Neural cell (in vitro differentiated cells): ENCODE data around the gene MEX3D. TPM values are rescaled to one million over a fixed set of nuclear protein-coding genes. Genes with fewer than 3 reads are reported as not detected.

Experiments used
- H2AFZ ChIP-seq: fragments of 200-600, 300-800 bp; sonication (generic), shearing (Covaris generic); 2 replicates; pipeline ENCODE4 v1.6.0; 2014; ENCODE audit warnings: low read depth, mild to moderate bottlenecking, antibody characterized with exemption, low read length, moderate library complexity
- H3F3A ChIP-seq: fragments of 200-600 bp; shearing (Covaris generic); 2 replicates; pipeline ENCODE4 v1.6.1; 2016; ENCODE audit warnings: mild to moderate bottlenecking, moderate library complexity, mixed read lengths, antibody characterized with exemption, low read length; ENCODE audit not compliant: insufficient read depth, poor library complexity, severe bottlenecking
- H3K27ac ChIP-seq: fragments of 200-600, 300-800 bp; sonication (generic), shearing (Covaris generic); 2 replicates; pipeline ENCODE4 v1.5.1; 2014; ENCODE audit warnings: mild to moderate bottlenecking, low read length, moderate library complexity
- H3K27me3 ChIP-seq: fragments of 300-800, 200-600 bp; sonication (generic), shearing (Covaris generic); 2 replicates; pipeline ENCODE4 v1.6.0; 2014; ENCODE audit warnings: mild to moderate bottlenecking, low read depth, low read length, moderate library complexity; ENCODE audit not compliant: insufficient read depth
- H3K36me3 ChIP-seq: fragments of 300-800, 200-600 bp; sonication (generic), shearing (Covaris generic); 2 replicates; pipeline ENCODE4 v1.5.1; 2014; ENCODE audit warnings: mild to moderate bottlenecking, antibody characterized with exemption, low read length, moderate library complexity; ENCODE audit not compliant: insufficient read depth
- H3K4me2 ChIP-seq: fragments of 300-800, 200-600 bp; sonication (generic), shearing (Covaris generic); 2 replicates; pipeline ENCODE4 v1.6.0; 2014; ENCODE audit warnings: mild to moderate bottlenecking, low read length
- H3K4me3 ChIP-seq: fragments of 300-800, 200-600 bp; sonication (generic), shearing (Covaris generic); 2 replicates; pipeline ENCODE4 v1.5.1; 2014; ENCODE audit warnings: mild to moderate bottlenecking, low read length, moderate library complexity
- H3K79me2 ChIP-seq: fragments of 200-600 bp; shearing (Covaris generic); replicated peaks from 2 replicates; pipeline ENCODE4 v1.6.0; 2014; ENCODE audit warnings: mild to moderate bottlenecking, low read length, moderate library complexity; ENCODE audit not compliant: insufficient read depth
- H3K9ac ChIP-seq: fragments of 300-800, 200-600 bp; sonication (generic), shearing (Covaris generic); 2 replicates; pipeline ENCODE4 v1.6.1; 2016; ENCODE audit warnings: mild to moderate bottlenecking, low read length, mixed read lengths
- H3K9me2 ChIP-seq: fragments of 200-600 bp; shearing (Covaris generic); 2 replicates; pipeline ENCODE4 v1.6.1; 2016; ENCODE audit warnings: mild to moderate bottlenecking, low read length, mixed read lengths; ENCODE audit not compliant: insufficient read depth
- H3K9me3 ChIP-seq: fragments of 200-600, 300-800 bp; sonication (generic), shearing (Covaris generic); 2 replicates; pipeline ENCODE4 v1.6.1; 2016; ENCODE audit warnings: mild to moderate bottlenecking, mixed run types, low read length, moderate library complexity, mixed read lengths
- H4K20me1 ChIP-seq: fragments of 200-600 bp; shearing (Covaris generic); 2 replicates; pipeline ENCODE4 v1.6.1; 2016; ENCODE audit warnings: mild to moderate bottlenecking, mixed run types; ENCODE audit not compliant: insufficient read depth
- CTCF ChIP-seq: fragments of 450-650 bp; IDR thresholded peaks from 2 replicates; pipeline ENCODE4 v1.5.1; 2014; ENCODE audit warnings: antibody characterized with exemption, mild to moderate bottlenecking, moderate library complexity; ENCODE audit not compliant: poor library complexity, severe bottlenecking
- EP300 ChIP-seq: fragments of 450-650 bp; conservative IDR thresholded peaks from 2 replicates; pipeline ENCODE4 v1.6.1; 2014; ENCODE audit warnings: antibody characterized with exemption, mild to moderate bottlenecking, moderate library complexity; ENCODE audit not compliant: poor library complexity, severe bottlenecking
- EZH2 ChIP-seq: fragments of 200-600, 300-800 bp; shearing (Covaris generic), sonication (generic); IDR thresholded peaks from 2 replicates; pipeline ENCODE4 v1.6.1; 2014; ENCODE audit warnings: antibody characterized with exemption, low read length, borderline replicate concordance, mild to moderate bottlenecking; ENCODE audit not compliant: insufficient read depth, poor library complexity, severe bottlenecking
- MXI1 ChIP-seq: fragments of 450-650 bp; conservative IDR thresholded peaks from 2 replicates; pipeline ENCODE4 v1.6.1; 2014; ENCODE audit warnings: antibody characterized with exemption, mild to moderate bottlenecking; ENCODE audit not compliant: poor library complexity, severe bottlenecking
- POLR2AphosphoS5 ChIP-seq: IDR thresholded peaks from 2 replicates; pipeline ENCODE4 v1.6.1; 2012
- RAD21 ChIP-seq: fragments of 450-650 bp; conservative IDR thresholded peaks from 2 replicates; pipeline ENCODE4 v1.6.1; 2014; ENCODE audit warnings: antibody characterized with exemption, mild to moderate bottlenecking, moderate library complexity
- REST ChIP-seq: IDR thresholded peaks from 2 replicates; pipeline ENCODE4 v1.6.1; 2012; ENCODE audit warnings: borderline replicate concordance
- SMC3 ChIP-seq: fragments of 450-650 bp; conservative IDR thresholded peaks from 2 replicates; pipeline ENCODE4 v1.6.1; 2014; ENCODE audit warnings: antibody characterized with exemption, mild to moderate bottlenecking, moderate library complexity; ENCODE audit not compliant: poor library complexity
- TAF1 ChIP-seq: IDR thresholded peaks from 2 replicates; pipeline ENCODE4 v1.6.1; 2012; ENCODE audit warnings: low read depth
- polyA plus RNA-seq: library from polyadenylated mRNA; depleted of rRNA; stranded (reverse); fragments of >200 nt; gene quantifications from 2 replicates; pipeline ENCODE4 v1.2.3, GENCODE V29; 2014

The MEX3D gene
- polyA plus RNA-seq, 1 donor from 2014 or later: 20.8 TPM

- H3K27me3 ChIP-seq: peaks cover 19% of the 10 kb centered on the region
- no peaks in the 10 kb centered on the region for H3K36me3 ChIP-seq
- peak overlapping the region; percentile 95 for H3K27ac ChIP-seq
- H3K79me2 ChIP-seq: no peaks in the 10 kb centered on the region
- H3K9me3 ChIP-seq: no peaks in the 10 kb centered on the region
- H2AFZ ChIP-seq: peak overlapping the region; percentile 18
- no peaks in the 10 kb centered on the region for H3K9me2 ChIP-seq
- peak overlapping the region; percentile 73 for H3K4me3 ChIP-seq
- H3F3A ChIP-seq: no peaks in the 10 kb centered on the region
- H3K9ac ChIP-seq: peak overlapping the region; percentile 86
- no peak overlapping the region for H3K4me2 ChIP-seq
- TF ChIP-seq POLR2AphosphoS5: no peak
- TF ChIP-seq RAD21: no peak
- no peak for TF ChIP-seq CTCF
- no peak for TF ChIP-seq EZH2
- no peak for TF ChIP-seq TAF1
- TF ChIP-seq SMC3: no peak
- no peak for TF ChIP-seq MXI1
- no peak for TF ChIP-seq REST
- no peak for TF ChIP-seq EP300
- H4K20me1 ChIP-seq: no peaks in the 10 kb centered on the region
These were observed 59.6 kb downstream of the MEX3D start for GRCh38 chr19:1508507-1508856.

GRCh38 chr19:1507763-1508506 is 60.2 kb downstream of the MEX3D start:
- no peaks in the 10 kb centered on the region for H3K36me3 ChIP-seq
- H2AFZ ChIP-seq: peak overlapping the region; percentile 81
- H3K27ac ChIP-seq: peak overlapping the region; percentile 95
- no peaks in the 10 kb centered on the region for H4K20me1 ChIP-seq
- TF ChIP-seq MXI1 (peak; percentile 84), EP300 (peak; percentile 66), POLR2AphosphoS5 (peak; percentile 88), EZH2 (no peak), CTCF (no peak), RAD21 (peak; percentile 20), REST (peak; percentile 63), TAF1 (peak; percentile 38), SMC3 (no peak)
- peaks cover 20% of the 10 kb centered on the region for H3K27me3 ChIP-seq
- H3K9me2 ChIP-seq: no peaks in the 10 kb centered on the region
- H3K9ac ChIP-seq: peak overlapping the region; percentile 86
- no peaks in the 10 kb centered on the region for H3K79me2 ChIP-seq
- no peaks in the 10 kb centered on the region for H3F3A ChIP-seq
- H3K4me3 ChIP-seq: peak overlapping the region; percentile 73
- no peaks in the 10 kb centered on the region for H3K9me3 ChIP-seq
- peak overlapping the region; percentile 58 for H3K4me2 ChIP-seq
